Skeletal muscle satellite cell (primary cell): ENCODE results near the gene PPP1CA.

Experiments used
- H3K27me3 ChIP-seq: 2 replicates; pipeline ENCODE4 v1.7.0; 2013; ENCODE audit warnings: low read length; ENCODE audit not compliant: control insufficient read depth, insufficient read depth
- H3K36me3 ChIP-seq: 2 replicates; pipeline ENCODE4 v1.7.0; 2013; ENCODE audit warnings: mild to moderate bottlenecking, control low read depth, low read length; ENCODE audit not compliant: insufficient read depth
- H3K4me1 ChIP-seq: 2 replicates; pipeline ENCODE4 v1.7.0; 2013; ENCODE audit warnings: low read length; ENCODE audit not compliant: control insufficient read depth, insufficient read depth
- H3K4me2 ChIP-seq: 2 replicates; pipeline ENCODE4 v1.7.0; 2013; ENCODE audit warnings: mild to moderate bottlenecking, low read length
- H3K4me3 ChIP-seq: 2 replicates; pipeline ENCODE4 v1.7.0; 2013; ENCODE audit warnings: low read length
- H3K9ac ChIP-seq: 2 replicates; pipeline ENCODE4 v1.7.0; 2013; ENCODE audit warnings: mild to moderate bottlenecking, low read depth, low read length, moderate library complexity
- H3K9me3 ChIP-seq: replicated peaks from 2 replicates; pipeline ENCODE4 v1.7.0; 2013; ENCODE audit warnings: mild to moderate bottlenecking, control low read depth, low read length

Gene PPP1CA

DNA sequence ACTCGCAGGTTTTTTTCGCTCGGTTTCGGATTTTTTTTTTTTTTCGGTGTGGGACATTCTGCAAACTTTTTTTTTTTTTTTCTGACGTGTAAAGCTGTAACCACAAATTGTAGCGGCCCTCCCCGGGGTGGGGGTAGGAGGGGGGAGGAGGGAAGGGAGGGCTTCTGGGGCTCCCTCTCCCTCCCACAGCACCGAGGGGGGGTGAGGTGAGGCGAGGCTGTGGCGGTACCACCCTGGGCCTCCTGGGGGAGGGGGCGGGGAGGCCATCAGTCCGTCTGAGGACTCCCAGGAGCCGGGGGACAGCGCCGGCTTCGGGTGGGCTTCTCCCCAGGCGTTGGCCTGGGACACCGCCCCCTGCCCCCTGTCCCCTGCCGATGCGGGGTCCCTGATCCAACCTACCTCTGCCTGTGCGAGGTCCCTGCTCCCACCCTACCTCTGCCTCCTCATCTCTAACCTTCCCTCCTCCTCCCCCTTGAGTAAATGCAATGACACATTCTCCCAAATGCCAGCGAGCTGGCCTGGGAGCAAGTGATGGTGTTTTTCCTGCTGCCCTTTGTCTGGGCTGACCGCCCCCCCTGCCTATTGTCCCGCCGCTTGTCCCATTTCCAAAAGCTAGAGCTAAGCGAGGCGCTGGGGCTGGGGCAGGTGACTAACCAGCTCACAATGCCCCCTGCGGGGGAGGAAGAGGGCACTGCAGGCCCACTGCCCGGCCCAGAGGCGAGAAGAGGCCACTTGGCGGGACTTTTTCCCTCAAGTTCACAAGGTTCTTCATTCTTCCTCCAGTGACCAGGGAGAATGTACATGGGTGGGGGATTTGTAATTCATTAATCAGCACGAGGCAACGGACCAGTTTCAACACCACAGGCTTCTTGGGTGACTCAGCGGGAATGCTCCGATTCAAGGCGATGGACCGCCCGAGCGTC is 27.7 kb downstream of the PPP1CA start:
- Histone ChIP-seq H3K27me3 (no peaks in the 10 kb centered on the region), H3K9me3 (no peaks in the 10 kb centered on the region), H3K4me3 (peak overlapping the region; percentile 79), H3K36me3 (no peaks in the 10 kb centered on the region), H3K9ac (peak overlapping the region; percentile 96), H3K4me2 (peak overlapping the region; percentile 74), H3K4me1 (peaks cover 68% of the 10 kb centered on the region)

DNA sequence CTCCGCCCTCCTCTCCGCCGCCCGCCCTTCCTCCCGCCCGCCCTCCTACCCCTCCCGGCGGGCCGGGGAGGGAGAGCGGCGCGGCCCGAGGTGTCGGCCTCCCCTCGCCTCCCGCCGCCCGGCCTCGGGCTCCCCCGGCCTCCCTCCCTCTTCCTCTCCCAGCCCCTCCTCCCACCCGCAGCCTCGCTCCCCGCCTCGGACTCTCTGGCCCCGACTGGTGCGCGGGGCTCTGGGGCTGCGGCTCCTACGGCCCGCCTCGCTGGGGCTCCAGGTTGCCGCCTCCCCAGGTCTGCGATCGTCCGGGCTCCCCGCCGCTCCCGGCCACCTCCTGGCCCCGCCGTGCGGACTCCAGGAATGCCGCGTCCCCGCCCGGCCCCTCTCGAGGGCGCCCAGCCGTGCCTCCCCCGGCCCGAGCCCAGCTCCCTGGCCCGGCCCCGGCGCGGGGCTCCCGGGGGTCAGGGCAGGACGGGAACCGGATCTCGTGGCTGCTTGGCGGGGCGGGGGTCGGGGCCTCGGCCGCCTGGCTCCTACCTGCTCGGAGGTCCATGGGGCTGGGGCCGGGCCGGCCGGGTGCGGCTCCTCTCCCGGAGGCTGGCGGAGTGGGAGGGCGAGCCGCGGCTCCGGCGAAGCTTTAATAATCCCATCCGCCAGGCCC is 28.5 kb downstream of the PPP1CA start, which contains the start of gene CLCF1:
TSS of gene CLCF1 (minus strand) at position 606 of the 655 bp plus-strand sequence. CDS start at position 547, 59 bp downstream.
- Histone ChIP-seq H3K4me3 (peak within 1 kb of the TSS; percentile 79), H3K9me3 (no peaks in the 10 kb centered on the region), H3K4me1 (peaks cover 70% of the 10 kb centered on the region), H3K9ac (peak within 1 kb of the TSS; percentile 96), H3K27me3 (no peaks in the 10 kb centered on the region), H3K36me3 (peaks cover 4% of the 10 kb centered on the region), H3K4me2 (peak within 1 kb of the TSS; percentile 79)

DNA sequence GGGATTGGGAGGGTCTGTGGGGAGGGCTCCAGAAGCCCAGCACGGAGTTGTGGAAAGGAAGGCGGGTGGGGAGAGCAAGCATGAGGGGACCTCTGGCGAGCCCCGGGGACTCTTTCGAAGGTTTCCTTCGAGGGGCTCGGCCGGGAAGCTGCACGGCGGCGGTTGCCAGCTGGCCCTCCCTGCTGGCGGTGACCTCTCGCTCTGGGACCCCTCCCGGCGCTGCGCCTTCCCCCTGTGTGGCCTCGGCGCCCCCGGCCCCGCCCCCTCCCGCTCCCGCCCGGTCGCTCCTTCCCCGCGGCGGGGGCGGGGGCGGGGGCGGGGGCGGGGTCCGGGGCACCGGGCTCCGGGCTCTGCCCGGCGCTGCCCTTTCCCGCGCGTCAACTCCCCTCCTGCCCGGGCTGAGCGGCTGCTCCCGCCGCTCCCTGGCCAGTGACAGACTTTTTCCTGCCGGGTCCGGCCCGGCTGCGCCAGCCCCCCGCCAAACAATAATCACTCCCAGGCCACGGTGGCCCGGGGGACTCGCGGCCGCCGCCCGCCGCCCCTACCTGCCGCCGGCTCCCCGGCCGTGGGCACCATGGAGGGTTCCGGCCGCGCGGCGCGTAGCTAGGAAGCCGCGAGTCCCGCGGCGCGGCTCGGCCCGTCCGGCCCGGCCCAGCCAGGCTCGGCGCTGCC is 29.2 kb downstream of the PPP1CA start:
- H3K27me3 ChIP-seq, result no peaks in the 10 kb centered on the region
- H3K36me3 ChIP-seq, result peaks cover 9% of the 10 kb centered on the region
- peak overlapping the region; percentile 79 for H3K4me3 ChIP-seq
- peak overlapping the region; percentile 79 for H3K4me2 ChIP-seq
- H3K9ac ChIP-seq, result peak overlapping the region; percentile 96
- H3K9me3 ChIP-seq, result no peaks in the 10 kb centered on the region
- H3K4me1 ChIP-seq, result peaks cover 71% of the 10 kb centered on the region

DNA sequence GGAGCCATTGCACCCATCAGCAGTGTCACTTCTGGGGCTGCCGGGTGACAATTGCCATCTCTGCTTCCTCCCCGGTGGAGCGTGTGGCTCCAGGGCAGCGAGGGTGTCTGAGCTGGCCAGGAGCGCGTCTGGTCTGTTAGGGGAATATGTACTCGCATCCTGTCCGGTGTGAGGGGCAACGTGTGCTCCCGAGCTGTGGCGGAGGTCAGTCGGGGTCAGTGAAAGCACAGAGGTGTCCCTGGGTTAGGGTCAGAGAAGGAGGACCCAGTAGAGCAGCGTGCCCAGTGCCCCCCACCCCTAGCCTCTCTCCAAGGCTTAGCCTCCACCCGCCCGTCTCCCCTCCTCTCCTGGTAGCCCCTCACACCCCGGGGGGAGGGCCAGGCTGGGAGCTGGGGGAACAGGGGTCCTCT is 29.7 kb downstream of the PPP1CA start:
- Histone ChIP-seq H3K9ac (peak overlapping the region; percentile 81), H3K27me3 (no peaks in the 10 kb centered on the region), H3K4me1 (peaks cover 71% of the 10 kb centered on the region), H3K4me2 (peak overlapping the region; percentile 79), H3K4me3 (peak overlapping the region; percentile 79), H3K9me3 (no peaks in the 10 kb centered on the region), H3K36me3 (peaks cover 9% of the 10 kb centered on the region)

DNA sequence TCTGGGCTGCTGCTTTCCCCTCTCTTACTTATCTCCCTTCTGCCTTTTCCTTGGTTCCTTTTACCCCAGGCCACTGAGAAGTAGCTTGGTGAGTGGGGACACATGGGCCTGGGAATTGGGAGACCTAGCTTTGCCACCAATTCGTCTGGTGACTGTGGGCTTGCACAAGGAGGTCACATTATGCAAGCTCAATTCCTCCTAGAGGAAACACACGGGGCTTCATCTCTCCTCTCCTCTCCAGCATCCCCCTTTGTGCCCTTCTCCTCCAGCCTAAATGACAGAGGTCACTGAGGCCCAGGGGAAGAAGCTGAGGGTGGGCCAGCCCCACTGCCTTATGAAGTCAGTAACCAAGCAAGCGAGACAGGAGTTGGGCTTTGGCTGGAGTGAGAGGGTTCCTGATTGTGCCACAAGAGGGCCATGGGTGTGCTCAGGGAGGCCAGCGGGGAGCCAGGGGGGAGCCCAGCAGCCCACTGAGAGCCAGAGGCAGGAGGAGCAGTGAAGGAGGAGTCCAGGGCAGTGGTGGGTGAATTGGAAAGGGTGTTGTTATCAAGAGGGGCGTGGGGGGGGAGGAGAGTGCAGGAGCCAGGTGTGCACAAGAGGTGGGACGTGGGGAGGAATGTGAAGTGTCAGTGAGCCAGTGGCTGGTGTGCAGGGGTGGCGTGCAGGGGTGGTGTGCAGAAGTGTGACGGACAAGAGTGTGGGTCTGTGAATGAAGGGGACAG is 30.3 kb downstream of the PPP1CA start:
- peak overlapping the region; percentile 81 for H3K9ac ChIP-seq
- H3K4me3 ChIP-seq, result peak overlapping the region; percentile 79
- H3K4me1 ChIP-seq, result peaks cover 74% of the 10 kb centered on the region

DNA sequence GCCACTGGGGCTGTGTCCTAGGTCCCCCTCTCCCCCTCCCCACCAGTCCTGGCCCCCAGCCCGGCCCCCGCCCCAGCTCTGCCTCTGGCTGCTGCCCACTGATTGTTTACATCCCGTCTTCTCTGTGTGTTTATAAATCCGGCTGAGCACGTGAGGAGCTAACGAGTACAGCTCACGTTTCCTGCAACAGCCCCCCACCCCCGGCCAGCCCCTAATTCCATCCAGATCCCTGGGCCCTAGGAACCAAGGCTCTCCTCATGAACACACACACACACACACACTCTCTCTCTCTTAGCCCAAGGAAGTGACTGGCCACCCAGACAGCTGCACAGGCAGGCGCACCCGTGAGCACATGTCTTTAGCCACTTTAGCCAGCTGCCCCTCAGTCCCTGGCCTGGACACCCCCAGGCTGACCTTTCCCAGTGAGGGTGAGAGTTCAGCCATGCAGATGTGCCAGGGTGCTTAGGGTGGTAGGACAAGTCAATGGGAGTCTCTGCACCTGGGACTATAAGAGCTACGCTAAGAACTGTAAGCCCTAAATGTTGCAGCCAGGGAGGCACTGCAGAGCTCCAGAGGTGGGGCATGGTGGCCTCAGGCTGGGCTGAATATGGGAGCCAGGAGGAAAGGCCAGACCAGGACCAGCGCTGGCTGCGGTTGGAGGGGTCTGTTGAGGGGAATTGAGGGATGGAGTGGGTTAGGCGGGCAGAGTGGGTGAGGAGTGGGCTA is 31.1 kb downstream of the PPP1CA start:
- H3K9me3 ChIP-seq, result no peaks in the 10 kb centered on the region
- peak overlapping the region; percentile 79 for H3K4me3 ChIP-seq
- H3K4me1 ChIP-seq, result peaks cover 72% of the 10 kb centered on the region
- peak overlapping the region; percentile 81 for H3K9ac ChIP-seq
- no peaks in the 10 kb centered on the region for H3K27me3 ChIP-seq
- H3K36me3 ChIP-seq, result peaks cover 19% of the 10 kb centered on the region
- H3K4me2 ChIP-seq, result peak overlapping the region; percentile 79

More for the DNA sequence above, 30.3 kb downstream of the PPP1CA start:
- Histone ChIP-seq H3K4me2 (peak overlapping the region; percentile 79), H3K27me3 (no peaks in the 10 kb centered on the region), H3K9me3 (no peaks in the 10 kb centered on the region), H3K36me3 (peaks cover 10% of the 10 kb centered on the region)

DNA sequence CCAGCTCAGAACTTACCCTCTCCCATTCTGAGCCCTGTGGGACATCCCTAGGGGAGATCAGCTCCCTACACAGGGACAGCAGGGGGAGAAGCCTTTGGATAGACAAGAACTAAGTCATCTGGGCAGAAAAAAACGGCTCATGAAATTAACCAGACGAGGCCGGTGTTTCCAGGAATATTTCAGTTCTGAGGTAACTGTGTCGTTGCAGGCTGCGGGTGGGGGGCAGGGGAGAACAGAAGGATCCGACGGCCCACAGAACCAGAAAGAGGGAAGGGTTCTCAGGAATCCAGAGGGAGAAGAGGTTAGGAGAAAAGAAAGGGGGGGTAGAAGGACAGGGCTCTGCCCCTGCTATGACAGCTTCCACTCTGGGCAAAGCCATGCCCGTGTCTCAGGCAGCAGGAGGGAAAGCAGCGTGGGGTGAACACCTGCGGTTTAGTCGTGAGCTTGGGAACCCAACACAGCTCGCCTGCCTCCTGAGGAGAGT is 31.8 kb downstream of the PPP1CA start:
- H3K4me3 ChIP-seq, result peak overlapping the region; percentile 26
- H3K4me2 ChIP-seq, result peak overlapping the region; percentile 79
- H3K27me3 ChIP-seq, result no peaks in the 10 kb centered on the region
- no peaks in the 10 kb centered on the region for H3K9me3 ChIP-seq
- peak overlapping the region; percentile 10 for H3K9ac ChIP-seq
- H3K36me3 ChIP-seq, result peaks cover 25% of the 10 kb centered on the region
- peaks cover 66% of the 10 kb centered on the region for H3K4me1 ChIP-seq

DNA sequence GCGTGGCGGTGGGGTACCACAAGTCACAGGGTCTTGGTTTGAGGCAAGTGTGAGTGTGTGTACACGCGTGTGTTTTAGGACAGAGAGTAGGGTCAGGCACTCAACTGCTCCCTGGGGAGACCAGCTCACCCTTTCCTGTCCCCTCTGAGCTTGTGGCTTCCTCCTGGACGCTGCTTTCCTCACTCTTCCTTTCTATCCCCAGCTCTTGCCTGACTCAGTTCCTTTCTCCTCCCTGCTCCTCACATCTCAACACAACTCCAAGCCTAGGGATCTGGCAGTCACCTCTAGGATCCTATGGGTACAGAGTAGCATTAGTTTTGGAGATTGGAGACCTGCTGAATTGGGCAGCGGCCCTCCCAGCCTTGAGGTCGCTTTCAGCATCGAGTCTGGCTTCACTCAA is 32.4 kb downstream of the PPP1CA start:
- H3K4me1 ChIP-seq, result peaks cover 61% of the 10 kb centered on the region
- peak overlapping the region; percentile 26 for H3K4me3 ChIP-seq
- H3K27me3 ChIP-seq, result no peaks in the 10 kb centered on the region
- H3K9me3 ChIP-seq, result no peaks in the 10 kb centered on the region
- H3K36me3 ChIP-seq, result peaks cover 31% of the 10 kb centered on the region
- peak overlapping the region; percentile 79 for H3K4me2 ChIP-seq
- peak overlapping the region; percentile 10 for H3K9ac ChIP-seq

DNA sequence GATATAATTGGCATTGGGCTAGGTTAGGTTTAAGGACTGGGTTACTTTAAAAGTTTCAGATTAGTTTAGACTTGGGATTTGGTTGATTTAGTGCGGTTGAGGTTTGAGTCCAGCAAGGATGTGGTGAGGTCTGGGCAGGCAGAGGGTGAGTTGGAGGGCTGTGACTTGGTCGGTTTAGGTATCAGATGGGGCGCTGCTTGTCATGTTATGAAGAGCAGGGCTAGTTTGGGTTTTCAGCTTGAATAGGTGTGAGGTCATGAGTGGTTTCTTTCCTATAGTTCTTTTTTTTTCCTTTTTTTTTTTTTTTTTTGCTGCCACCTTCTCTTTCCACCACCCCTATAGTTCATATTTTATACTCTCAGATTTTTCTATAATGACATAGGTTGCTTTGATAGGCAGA is 33.0 kb downstream of the PPP1CA start:
- peak overlapping the region; percentile 17 for H3K4me3 ChIP-seq
- peaks cover 38% of the 10 kb centered on the region for H3K36me3 ChIP-seq
- H3K9ac ChIP-seq, result peak overlapping the region; percentile 19
- H3K4me1 ChIP-seq, result peaks cover 61% of the 10 kb centered on the region
- H3K27me3 ChIP-seq, result no peaks in the 10 kb centered on the region
- peak overlapping the region; percentile 79 for H3K4me2 ChIP-seq
- H3K9me3 ChIP-seq, result no peaks in the 10 kb centered on the region

DNA sequence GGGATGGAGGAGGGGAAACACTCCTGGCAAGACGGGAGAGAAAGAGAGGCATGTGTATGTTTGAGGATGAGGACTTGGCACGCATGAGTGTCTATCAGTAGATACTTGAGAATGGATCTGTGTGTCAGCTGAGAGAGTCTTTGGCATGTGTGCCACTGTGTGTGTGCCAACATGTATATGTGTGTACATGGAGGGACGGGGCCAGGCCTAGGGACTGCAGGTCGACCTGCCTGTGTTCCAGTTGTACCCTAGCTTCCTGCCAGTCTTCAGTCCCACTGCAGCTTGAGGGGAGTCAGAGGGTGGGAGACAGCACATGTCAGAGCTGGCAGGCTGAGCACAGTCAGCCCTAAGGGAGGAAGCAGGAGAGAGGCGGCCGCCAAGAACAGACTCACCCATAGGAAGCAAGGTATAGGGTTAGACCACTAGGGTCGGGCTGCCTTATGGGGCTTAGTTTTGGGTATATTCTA is 33.9 kb downstream of the PPP1CA start:
- Histone ChIP-seq H3K4me1 (peaks cover 61% of the 10 kb centered on the region), H3K36me3 (peaks cover 40% of the 10 kb centered on the region), H3K9ac (peak overlapping the region; percentile 6)

More for the DNA sequence above, 33.9 kb downstream of the PPP1CA start:
- Histone ChIP-seq H3K4me3 (no peak overlapping the region), H3K27me3 (no peaks in the 10 kb centered on the region), H3K4me2 (peak overlapping the region; percentile 63), H3K9me3 (no peaks in the 10 kb centered on the region)
